ENCODE data around the gene PLXNB2. TPM values are rescaled to one million over a fixed set of nuclear protein-coding genes. Genes with fewer than 3 reads are reported as not detected.

PLXNB2 gene
- total RNA-seq, 4 donors from 2014 or later = 115 to 218 (median 154) TPM

- H3K27me3 ChIP-seq = no peaks in the 10 kb centered on the region
- H3K27ac ChIP-seq (replicated peaks in 1 of 4) = peak overlapping the region in 1 of 4 donors; percentile 39
- peaks cover 5 to 31% (median 30%) of the 10 kb centered on the region in 4 donors for H3K4me1 ChIP-seq
- H3K36me3 ChIP-seq = peaks cover 6 to 10% (median 8%) of the 10 kb centered on the region in 4 donors
- TF ChIP-seq POLR2AphosphoS5 (IDR thresholded peaks at IDR 0.05) = no peak
- no peak for TF ChIP-seq POLR2A (IDR thresholded peaks at IDR 0.05; ENCODE audit: low read depth)
- TF ChIP-seq CTCF (IDR thresholded peaks at IDR 0.05) = no peak
- TF ChIP-seq EP300 (IDR thresholded peaks at IDR 0.05) = no peak
- intact Hi-C loops (cut with DNase I) = no loop called here
- DNase-seq (ENCODE audit: extremely low spot score) = no peak
- H3K9me3 ChIP-seq = no peaks in the 10 kb centered on the region
- no peak overlapping the region for H3K4me3 ChIP-seq
- WGBS = 82% methylated on average over 8 of the region's 8 CpGs
Observed at GRCh38 chr22:50347157-50347556, 39.7 kb upstream of the PLXNB2 start.

- H3K4me1 ChIP-seq = peaks cover 5 to 35% (median 34%) of the 10 kb centered on the region in 4 donors
- H3K36me3 ChIP-seq = peaks cover under 1 to 3% (median 2%) of the 10 kb centered on the region in 4 donors
- H3K4me3 ChIP-seq = no peak overlapping the region
- no peak for DNase-seq (ENCODE audit: extremely low spot score)
- H3K27ac ChIP-seq (replicated peaks in 1 of 4) = peak overlapping the region in 1 of 4 donors; percentile 39
- TF ChIP-seq POLR2AphosphoS5 (IDR thresholded peaks at IDR 0.05) (no peak), POLR2A (IDR thresholded peaks at IDR 0.05; ENCODE audit: low read depth) (no peak), CTCF (IDR thresholded peaks at IDR 0.05) (no peak), EP300 (IDR thresholded peaks at IDR 0.05) (no peak)
- intact Hi-C loops (cut with DNase I) = no loop called here
- 63% methylated on average over 8 of the region's 8 CpGs for WGBS
- H3K27me3 ChIP-seq = no peaks in the 10 kb centered on the region
- H3K9me3 ChIP-seq = no peaks in the 10 kb centered on the region
Observed at GRCh38 chr22:50346470-50346869, 39.0 kb upstream of the PLXNB2 start.

- TF ChIP-seq POLR2AphosphoS5 (IDR thresholded peaks at IDR 0.05) (no peak), POLR2A (IDR thresholded peaks at IDR 0.05; ENCODE audit: low read depth) (no peak), EP300 (IDR thresholded peaks at IDR 0.05) (no peak), CTCF (IDR thresholded peaks at IDR 0.05) (no peak)
- Histone ChIP-seq H3K4me3 (peak overlapping the region; percentile 91 to 98 (median 96)), H3K27me3 (no peaks in the 10 kb centered on the region), H3K27ac (replicated peaks in 1 of 4) (peak overlapping the region; percentile 83 to 90 (median 88)), H3K4me1 (peaks cover 5 to 35% (median 34%) of the 10 kb centered on the region in 4 donors), H3K36me3 (no peaks in the 10 kb centered on the region), H3K9me3 (no peaks in the 10 kb centered on the region)
- WGBS = 2% methylated on average over 9 of the region's 9 CpGs
- no peak for DNase-seq (ENCODE audit: extremely low spot score)
- intact Hi-C loops (cut with DNase I) = loop anchor here (5.0 kb wide), 1 partner anchor 66 kb away; no protein-coding TSS in a partner anchor
Observed at GRCh38 chr22:50343541-50343935, 36.1 kb upstream of the PLXNB2 start.

GRCh38 chr22:50342651-50343540, 35.5 kb upstream of the PLXNB2 start, which contains the start of gene PPP6R2:
Gene PPP6R2, plus strand, starts transcription at chr22:50343327. Its CDS starts 50,582 bp downstream, at chr22:50393909.
- WGBS = 1% methylated on average over 43 of the region's 87 CpGs
- peak within 1 kb of the TSS; percentile 83 to 90 (median 88) for H3K27ac ChIP-seq (replicated peaks in 1 of 4)
- DNase-seq (ENCODE audit: extremely low spot score) = no peak

More at GRCh38 chr22:50342651-50343540, 35.5 kb upstream of the PLXNB2 start, which contains the start of gene PPP6R2:
- no peaks in the 10 kb centered on the region for H3K27me3 ChIP-seq
- peaks cover 5 to 33% (median 31%) of the 10 kb centered on the region in 4 donors for H3K4me1 ChIP-seq
- no peaks in the 10 kb centered on the region for H3K36me3 ChIP-seq
- intact Hi-C loops (cut with DNase I) = loop anchor here (1.0 to 5.0 kb wide), 2 partner anchors 66 to 91 kb away; no protein-coding TSS in a partner anchor
- TF ChIP-seq POLR2AphosphoS5 (IDR thresholded peaks at IDR 0.05) = peak; percentile 13 to 35
- TF ChIP-seq POLR2A (IDR thresholded peaks at IDR 0.05; ENCODE audit: low read depth) = no peak
- no peak for TF ChIP-seq CTCF (IDR thresholded peaks at IDR 0.05)
- H3K9me3 ChIP-seq = no peaks in the 10 kb centered on the region
- H3K4me3 ChIP-seq = peak within 1 kb of the TSS; percentile 91 to 98 (median 96)
